Upper lobe of left lung (tissue), 6 donors: ENCODE results near the gene HECTD4. TPM values are rescaled to one million over a fixed set of nuclear protein-coding genes. Genes with fewer than 3 reads are reported as not detected.

Source experiments
- ATAC-seq, 2 donors: fragments of 200-7000 bp; cut with Tn5 transposase; one replicate each; pipeline ENCODE4 v1.9.1; 2022; ENCODE audit warnings: mild to moderate bottlenecking in 2 of 2, moderate library complexity in 2 of 2; ENCODE audit not compliant: low FRiP score in 2 of 2
- DNase-seq, 2 donors: peaks; one replicate each; pipeline ENCODE4 v3.0.0-alpha.2; 2019 to 2020
- H3K27ac ChIP-seq, 4 donors: fragments of 200-600 bp; sonication (generic); one replicate each; pipeline ENCODE4 v1.5.1; 2016 to 2019
- H3K27me3 ChIP-seq, 4 donors: fragments of 200-600 bp; sonication (generic); one replicate each; pipeline ENCODE4 v1.5.1; 2017 to 2019
- H3K36me3 ChIP-seq, 4 donors: fragments of 200-600 bp; sonication (generic); one replicate each; pipeline ENCODE4 v1.5.1; 2016 to 2019
- H3K4me1 ChIP-seq, 4 donors: fragments of 200-600 bp; sonication (generic); one replicate each; pipeline ENCODE4 v1.5.1; 2018 to 2019
- H3K4me3 ChIP-seq, 4 donors: fragments of 200-600 bp; sonication (generic); one replicate each; pipeline ENCODE4 v1.5.1; 2017 to 2019; ENCODE audit warnings: mild to moderate bottlenecking in 2 of 4, moderate library complexity in 1 of 4
- H3K9me3 ChIP-seq, 4 donors: fragments of 200-600 bp; sonication (generic); one replicate each; pipeline ENCODE4 v1.5.1; 2018 to 2019
- EP300 ChIP-seq, 4 donors: sonication (generic); formaldehyde crosslinking; IDR thresholded peaks; one replicate each; pipeline ENCODE4 v1.5.1; 2017; ENCODE audit warnings: antibody characterized with exemption in 4 of 4, control low read depth in 2 of 4
- POLR2A ChIP-seq, 4 donors: fragments of 450-650 bp; IDR thresholded peaks; one replicate each; pipeline ENCODE4 v1.5.1; 2016 to 2017; ENCODE audit warnings: antibody characterized with exemption in 4 of 4, mild to moderate bottlenecking in 2 of 4
- POLR2AphosphoS5 ChIP-seq, 2 donors: sonication (generic); formaldehyde crosslinking; IDR thresholded peaks; one replicate each; pipeline ENCODE4 v1.5.1; 2017; ENCODE audit warnings: antibody characterized with exemption in 2 of 2
- WGBS, 2 donors: methylation state at CpG; one replicate each; pipeline ENCODE4 v1.1.5; 2017 to 2018; 5-methylcytosine and 5-hydroxymethylcytosine counted together
- total RNA-seq, 6 donors: library from RNA; depleted of rRNA in 4 of 6; stranded (reverse); fragments of >200 nt in 4 of 6; gene quantifications; one replicate each; pipeline versions ENCODE4 v1.1.0 to v1.2.1, GENCODE V29; 2016 to 2021
- TF ChIP-seq, protein P1 (sequence below), 6 experiments: fragments of 450-650 bp in 4 of 6; fragments of 200-600 bp in 2 of 6; sonication (generic) in 2 of 6; IDR thresholded peaks; one replicate each; pipeline ENCODE4 v1.5.1; 2016 to 2019; ENCODE audit warnings: antibody characterized with exemption in 6 of 6
- donor health status: DM: no; HTN: no; CAD: no; lungs with moderate emphysema.
- donor health status: DM: no; HTN: yes; CAD: no; lungs with severe emphysema.

The HECTD4 gene
- total RNA-seq, 6 donors from 2014 or later, result 34.1 to 196 (median 50.0) TPM

DNA sequence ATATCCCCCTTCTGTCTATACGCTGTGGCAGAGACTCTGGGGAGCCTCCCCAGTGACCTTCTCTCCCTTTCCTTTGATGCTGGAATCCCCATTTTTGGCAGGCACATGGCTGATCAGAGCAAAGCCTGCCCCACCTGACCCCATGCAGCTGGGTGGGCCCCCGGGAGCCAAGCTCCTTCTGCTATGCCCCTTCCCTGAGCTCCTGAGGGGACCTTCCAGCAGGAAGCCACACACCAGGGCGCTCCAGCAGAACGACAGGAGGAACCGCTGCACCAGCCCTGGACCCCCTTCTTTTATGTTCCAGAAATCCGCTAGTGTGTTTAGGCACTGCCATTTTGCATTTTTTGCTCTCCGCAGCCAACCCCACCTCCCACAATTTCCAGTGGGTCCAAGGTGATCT, 212.3 kb downstream of the HECTD4 start:
- TF ChIP-seq EP300 (IDR thresholded peaks at IDR 0.05) (no peak), POLR2A (IDR thresholded peaks at IDR 0.05) (no peak), POLR2AphosphoS5 (IDR thresholded peaks at IDR 0.05) (no peak)
- TF ChIP-seq, protein P1, sequence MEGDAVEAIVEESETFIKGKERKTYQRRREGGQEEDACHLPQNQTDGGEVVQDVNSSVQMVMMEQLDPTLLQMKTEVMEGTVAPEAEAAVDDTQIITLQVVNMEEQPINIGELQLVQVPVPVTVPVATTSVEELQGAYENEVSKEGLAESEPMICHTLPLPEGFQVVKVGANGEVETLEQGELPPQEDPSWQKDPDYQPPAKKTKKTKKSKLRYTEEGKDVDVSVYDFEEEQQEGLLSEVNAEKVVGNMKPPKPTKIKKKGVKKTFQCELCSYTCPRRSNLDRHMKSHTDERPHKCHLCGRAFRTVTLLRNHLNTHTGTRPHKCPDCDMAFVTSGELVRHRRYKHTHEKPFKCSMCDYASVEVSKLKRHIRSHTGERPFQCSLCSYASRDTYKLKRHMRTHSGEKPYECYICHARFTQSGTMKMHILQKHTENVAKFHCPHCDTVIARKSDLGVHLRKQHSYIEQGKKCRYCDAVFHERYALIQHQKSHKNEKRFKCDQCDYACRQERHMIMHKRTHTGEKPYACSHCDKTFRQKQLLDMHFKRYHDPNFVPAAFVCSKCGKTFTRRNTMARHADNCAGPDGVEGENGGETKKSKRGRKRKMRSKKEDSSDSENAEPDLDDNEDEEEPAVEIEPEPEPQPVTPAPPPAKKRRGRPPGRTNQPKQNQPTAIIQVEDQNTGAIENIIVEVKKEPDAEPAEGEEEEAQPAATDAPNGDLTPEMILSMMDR (IDR thresholded peaks at IDR 0.05), result no peak
- H3K4me3 ChIP-seq, result no peak overlapping the region
- DNase-seq (no peak), ATAC-seq (no peak)
- H3K4me1 ChIP-seq, result no peaks in the 10 kb centered on the region
- 91 to 96% methylated on average over 7 of the region's 7 CpGs for WGBS, 2 donors
- H3K36me3 ChIP-seq, result peaks cover 4 to 63% (median 37%) of the 10 kb centered on the region in 4 donors
- no peak overlapping the region for H3K27ac ChIP-seq
- H3K9me3 ChIP-seq, result no peaks in the 10 kb centered on the region
- H3K27me3 ChIP-seq, result no peaks in the 10 kb centered on the region

DNA sequence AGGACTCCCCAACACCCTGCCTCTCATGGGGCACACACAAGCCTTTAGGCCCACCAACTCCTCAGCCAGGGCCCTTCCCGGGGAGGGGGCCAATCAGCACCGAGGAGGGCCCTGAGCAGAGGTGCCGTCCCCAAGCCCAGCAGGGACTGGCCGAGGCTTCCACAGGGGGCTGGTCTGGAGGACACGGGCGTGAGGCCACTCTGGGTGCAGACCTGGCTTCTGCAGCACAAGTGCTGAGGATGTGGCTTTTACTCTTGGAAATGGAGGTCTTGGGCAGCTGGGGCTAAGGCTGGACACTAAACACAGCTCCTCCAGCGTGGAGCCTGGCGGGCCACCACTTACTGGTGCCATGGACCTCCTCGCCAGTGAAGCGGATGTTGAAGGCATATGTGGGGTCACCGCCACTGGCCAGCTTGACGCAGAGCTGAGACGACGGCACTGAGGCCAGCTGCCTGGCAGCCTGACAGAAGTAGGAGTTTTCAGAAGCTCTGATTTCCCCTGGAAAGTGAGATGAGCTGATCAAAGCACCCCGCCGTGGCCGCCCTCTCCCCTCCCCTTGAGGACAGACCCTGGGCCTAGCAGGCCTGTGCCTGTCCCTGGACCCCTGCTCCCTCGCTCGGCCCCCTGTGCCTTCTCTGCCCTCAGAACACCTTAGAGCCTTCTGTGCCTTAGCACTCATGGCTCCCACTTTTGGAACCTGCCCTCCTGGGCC, 212.9 kb downstream of the HECTD4 start:
- Histone ChIP-seq H3K9me3 (no peaks in the 10 kb centered on the region), H3K27ac (no peak overlapping the region), H3K4me1 (no peaks in the 10 kb centered on the region), H3K4me3 (no peak overlapping the region), H3K27me3 (no peaks in the 10 kb centered on the region), H3K36me3 (peaks cover 4 to 58% (median 30%) of the 10 kb centered on the region in 4 donors)
- 91 to 97% methylated on average over 6 to 19 of the region's 19 CpGs for WGBS, 2 donors
- DNase-seq (peak in 1 of 2 donors; percentile 71), ATAC-seq (no peak)
- TF ChIP-seq POLR2A (IDR thresholded peaks at IDR 0.05) (no peak), EP300 (IDR thresholded peaks at IDR 0.05) (no peak), POLR2AphosphoS5 (IDR thresholded peaks at IDR 0.05) (no peak)
- TF ChIP-seq, protein P1 (IDR thresholded peaks at IDR 0.05), result no peak

DNA sequence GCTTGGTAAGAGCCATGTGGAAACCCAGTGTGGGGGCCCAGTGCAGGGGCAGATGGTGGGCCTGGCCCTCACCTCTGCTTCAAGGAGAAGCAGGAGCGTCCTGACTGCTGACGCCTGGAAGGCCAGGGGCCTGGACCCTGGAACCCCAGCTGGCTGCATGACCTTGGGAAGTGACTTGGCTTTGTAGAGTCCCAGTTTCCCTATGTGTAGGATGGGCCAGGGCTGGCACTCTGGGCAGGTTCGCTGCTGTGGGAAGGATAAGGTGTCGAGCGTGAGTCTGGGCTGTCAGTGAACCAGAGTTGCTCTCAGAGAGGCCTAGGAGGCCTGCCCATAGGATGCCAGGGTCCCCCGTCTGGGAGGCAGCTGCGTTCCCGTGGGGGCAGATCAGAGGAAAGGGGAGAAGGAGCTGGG, 213.7 kb downstream of the HECTD4 start:
- no peaks in the 10 kb centered on the region for H3K27me3 ChIP-seq
- no peak for DNase-seq
- no peak overlapping the region for H3K27ac ChIP-seq
- H3K4me1 ChIP-seq, result no peaks in the 10 kb centered on the region
- no peak for ATAC-seq
- TF ChIP-seq POLR2AphosphoS5 (IDR thresholded peaks at IDR 0.05) (no peak), POLR2A (IDR thresholded peaks at IDR 0.05) (no peak), EP300 (IDR thresholded peaks at IDR 0.05) (no peak)
- TF ChIP-seq, protein P1 (IDR thresholded peaks at IDR 0.05), result no peak
- H3K9me3 ChIP-seq, result no peaks in the 10 kb centered on the region
- H3K4me3 ChIP-seq, result no peak overlapping the region
- H3K36me3 ChIP-seq, result peaks cover 4 to 59% (median 34%) of the 10 kb centered on the region in 4 donors
- WGBS, 2 donors, result 93 to 100% methylated on average over 3 to 8 of the region's 8 CpGs

DNA sequence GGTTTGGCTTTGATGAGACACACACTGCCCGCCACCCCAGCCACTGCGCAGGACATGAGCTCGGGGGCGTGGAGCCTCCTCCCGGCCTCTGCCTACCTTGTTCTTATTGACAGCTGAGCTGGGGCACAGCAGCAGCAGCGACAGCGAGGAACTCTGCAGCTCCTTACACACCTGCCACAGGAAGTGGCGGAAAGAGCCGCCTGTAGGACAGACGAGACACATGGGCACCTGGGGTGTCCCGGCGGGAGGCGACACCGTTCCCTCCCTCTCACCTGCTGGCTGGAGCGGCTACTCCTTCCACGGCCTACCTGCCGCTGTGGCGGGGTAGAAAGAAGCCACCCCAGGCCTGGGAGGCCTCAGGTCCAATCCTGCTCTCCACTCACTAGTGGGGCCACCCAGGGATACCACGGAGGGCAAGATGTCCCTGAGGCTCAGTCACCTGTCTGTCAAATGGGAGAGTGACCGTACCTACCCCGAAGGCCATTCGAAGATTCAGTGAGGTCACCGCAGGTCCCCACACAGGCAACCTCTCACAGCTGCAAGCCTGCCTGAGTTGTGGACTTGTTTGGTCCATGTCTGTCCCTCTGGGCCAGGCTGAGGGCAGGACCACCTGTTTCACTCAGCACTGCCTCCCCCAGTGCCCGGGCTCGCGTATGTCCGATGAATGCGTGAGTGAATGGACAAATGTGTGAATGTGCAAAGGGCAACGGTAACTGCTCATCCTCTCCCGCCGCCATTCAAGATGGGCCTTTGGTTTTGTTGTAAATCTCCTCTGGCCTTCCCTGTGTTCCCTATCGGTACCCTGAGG, 214.3 kb downstream of the HECTD4 start:
- Histone ChIP-seq H3K9me3 (no peaks in the 10 kb centered on the region), H3K4me1 (no peaks in the 10 kb centered on the region), H3K27me3 (no peaks in the 10 kb centered on the region), H3K27ac (no peak overlapping the region), H3K4me3 (no peak overlapping the region), H3K36me3 (peaks cover 4 to 63% (median 39%) of the 10 kb centered on the region in 4 donors)
- no peak for DNase-seq
- TF ChIP-seq POLR2AphosphoS5 (IDR thresholded peaks at IDR 0.05) (no peak), EP300 (IDR thresholded peaks at IDR 0.05) (no peak), POLR2A (IDR thresholded peaks at IDR 0.05) (no peak)
- TF ChIP-seq, protein P1 (IDR thresholded peaks at IDR 0.05), result no peak
- 92 to 93% methylated on average over 21 to 32 of the region's 32 CpGs for WGBS, 2 donors
- no peak for ATAC-seq
